NCI-H146 treated with DMSO at 0.1 percent for 48 hours (cell line): Measurements from ENCODE around the gene PRSS23.
"Not testable (repeated sequence)": the region's sequence is repeated elsewhere in the genome, so short reads cannot be mapped to it uniquely, and the experiment has no call there.

Experiments used
- DNase-seq: peaks from one replicate; lab custom pipeline; 2025; ENCODE audit not compliant: unreplicated experiment; lab: John Stamatoyannopoulos, UW

The PRSS23 gene

GRCh38 chr11:86812322-86812670 lies 12.0 kb downstream of the PRSS23 start:
- no peak for DNase-seq

GRCh38 chr11:86812981-86813380 lies 12.6 kb downstream of the PRSS23 start:
- no peak for DNase-seq

GRCh38 chr11:86814775-86815174 lies 14.4 kb downstream of the PRSS23 start:
- no peak for DNase-seq

GRCh38 chr11:86815726-86816125 lies 15.4 kb downstream of the PRSS23 start:
- DNase-seq: no peak

- DNase-seq: no peak
Measured at GRCh38 chr11:86816251-86816726, 15.9 kb downstream of the PRSS23 start.

- DNase-seq: peak; percentile 28
Measured at GRCh38 chr11:86818462-86819192, 18.3 kb downstream of the PRSS23 start.

GRCh38 chr11:86824139-86824538 lies 23.8 kb downstream of the PRSS23 start:
- not testable (repeated sequence) for DNase-seq

GRCh38 chr11:86834376-86834775 lies 34.0 kb downstream of the PRSS23 start:
- not testable (repeated sequence) for DNase-seq

- DNase-seq: not testable (repeated sequence)
Measured at GRCh38 chr11:86844762-86845508, 44.6 kb downstream of the PRSS23 start.

- DNase-seq: no peak
Measured at GRCh38 chr11:86848132-86848531, 47.8 kb downstream of the PRSS23 start.

- no peak for DNase-seq
Measured at GRCh38 chr11:86849679-86850078, 49.3 kb downstream of the PRSS23 start.
